ENCODE measurements around the gene DLX6. TPM values are rescaled to one million over a fixed set of nuclear protein-coding genes. Genes with fewer than 3 reads are reported as not detected.

Gene DLX6
- total RNA-seq, 2 experiments from 2014 or later, result not detected

GRCh38 chr7:96991546-96992191 lies 13.7 kb upstream of the DLX6 start:
- TF ChIP-seq EZH2phosphoT487 (IDR thresholded peaks at IDR 0.05; ENCODE audit: borderline replicate concordance, low read depth, low read length), result no peak
- TF ChIP-seq, protein P1, sequence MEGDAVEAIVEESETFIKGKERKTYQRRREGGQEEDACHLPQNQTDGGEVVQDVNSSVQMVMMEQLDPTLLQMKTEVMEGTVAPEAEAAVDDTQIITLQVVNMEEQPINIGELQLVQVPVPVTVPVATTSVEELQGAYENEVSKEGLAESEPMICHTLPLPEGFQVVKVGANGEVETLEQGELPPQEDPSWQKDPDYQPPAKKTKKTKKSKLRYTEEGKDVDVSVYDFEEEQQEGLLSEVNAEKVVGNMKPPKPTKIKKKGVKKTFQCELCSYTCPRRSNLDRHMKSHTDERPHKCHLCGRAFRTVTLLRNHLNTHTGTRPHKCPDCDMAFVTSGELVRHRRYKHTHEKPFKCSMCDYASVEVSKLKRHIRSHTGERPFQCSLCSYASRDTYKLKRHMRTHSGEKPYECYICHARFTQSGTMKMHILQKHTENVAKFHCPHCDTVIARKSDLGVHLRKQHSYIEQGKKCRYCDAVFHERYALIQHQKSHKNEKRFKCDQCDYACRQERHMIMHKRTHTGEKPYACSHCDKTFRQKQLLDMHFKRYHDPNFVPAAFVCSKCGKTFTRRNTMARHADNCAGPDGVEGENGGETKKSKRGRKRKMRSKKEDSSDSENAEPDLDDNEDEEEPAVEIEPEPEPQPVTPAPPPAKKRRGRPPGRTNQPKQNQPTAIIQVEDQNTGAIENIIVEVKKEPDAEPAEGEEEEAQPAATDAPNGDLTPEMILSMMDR (conservative IDR thresholded peaks at IDR 0.05; ENCODE audit: low read length), result no peak
- ChIA-PET POLR2A (interaction anchor here (0.7 kb wide), 3 partner anchors 54 to 1178 kb away, joined by 3 to 8 read pairs (median 4); no protein-coding TSS in a partner anchor), CTCF (ENCODE audit: unreplicated experiment) (no interaction called here)
- Histone ChIP-seq H3K9me2 (ENCODE audit: insufficient read depth, low read length) (no peaks in the 10 kb centered on the region), H4K20me1 (ENCODE audit: insufficient read depth, low read length) (no peaks in the 10 kb centered on the region), H3K4me3 (ENCODE audit: low read depth, low read length, poor library complexity, severe bottlenecking) (no peak overlapping the region), H2AFZ (ENCODE audit: low read length) (no peak overlapping the region), H3K27ac (ENCODE audit: low read depth, low read length, poor library complexity, severe bottlenecking) (no peak overlapping the region), H3K36me3 (ENCODE audit: insufficient read depth, low read length) (no peaks in the 10 kb centered on the region), H3K4me1 (ENCODE audit: insufficient read depth, low read length, poor library complexity, severe bottlenecking) (no peaks in the 10 kb centered on the region), H3K4me2 (ENCODE audit: low read length) (no peak overlapping the region), H3K79me2 (ENCODE audit: insufficient read depth, low read depth, low read length) (no peaks in the 10 kb centered on the region), H3K9me3 (ENCODE audit: low read length) (no peaks in the 10 kb centered on the region)
- no peak for DNase-seq (ENCODE audit: low spot score)
- BruUV-seq (replicated peaks), result no TSS peak
- intact Hi-C loops (cut with micrococcal nuclease; ENCODE audit: unreplicated experiment), result no loop called here

DNA sequence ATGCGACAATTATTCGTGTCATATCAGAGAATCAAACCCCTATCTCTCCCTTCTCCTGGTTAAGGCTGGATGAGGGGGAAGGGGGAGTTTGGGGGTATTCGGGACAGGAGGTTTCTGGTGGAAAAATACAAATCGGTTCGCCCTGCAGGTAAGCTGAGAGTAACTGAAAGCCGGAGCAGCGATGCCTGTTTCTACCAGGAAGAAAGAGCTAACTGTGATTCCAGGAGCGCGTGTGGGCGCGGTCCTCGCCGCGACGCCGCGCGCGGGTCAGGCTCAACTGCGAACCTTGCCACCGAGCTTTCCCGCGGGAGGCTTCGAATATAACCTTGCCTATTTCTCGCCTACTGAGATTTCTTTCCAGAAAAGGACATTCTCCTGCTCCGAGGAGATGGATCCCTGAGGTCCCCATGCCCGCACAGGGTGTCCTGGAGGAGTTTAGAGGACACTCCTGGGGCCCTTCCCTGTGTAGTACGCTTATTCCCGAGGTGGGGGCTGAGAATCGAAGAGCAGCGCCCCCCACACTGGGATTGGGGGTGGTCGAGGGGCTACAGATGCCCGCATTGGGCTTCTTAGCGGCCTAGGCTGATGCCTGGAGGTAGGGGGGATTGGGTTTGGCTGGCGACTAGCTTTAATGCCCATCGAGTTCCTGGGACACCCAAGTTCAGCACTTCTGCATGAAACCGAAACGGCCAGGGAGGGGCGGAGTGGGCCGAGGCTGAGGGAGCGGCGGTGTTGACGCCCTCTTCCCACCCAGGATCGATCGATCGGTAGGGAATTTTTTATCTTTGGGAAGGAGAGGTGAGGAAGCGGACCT lies 13.0 kb upstream of the DLX6 start:
- no peaks in the 10 kb centered on the region for H4K20me1 ChIP-seq (ENCODE audit: insufficient read depth, low read length)
- CTCF ChIA-PET (ENCODE audit: unreplicated experiment), result no interaction called here
- H3K27ac ChIP-seq (ENCODE audit: low read depth, low read length, poor library complexity, severe bottlenecking), result no peak overlapping the region
- no peak overlapping the region for H3K4me3 ChIP-seq (ENCODE audit: low read depth, low read length, poor library complexity, severe bottlenecking)
- H2AFZ ChIP-seq (ENCODE audit: low read length), result no peak overlapping the region
- H3K4me1 ChIP-seq (ENCODE audit: insufficient read depth, low read length, poor library complexity, severe bottlenecking), result no peaks in the 10 kb centered on the region
- intact Hi-C loops (cut with micrococcal nuclease; ENCODE audit: unreplicated experiment), result no loop called here
- no TSS peak for BruUV-seq (replicated peaks)
- H3K79me2 ChIP-seq (ENCODE audit: insufficient read depth, low read depth, low read length), result no peaks in the 10 kb centered on the region
- no peaks in the 10 kb centered on the region for H3K36me3 ChIP-seq (ENCODE audit: insufficient read depth, low read length)
- DNase-seq (ENCODE audit: low spot score), result no peak
- H3K9me2 ChIP-seq (ENCODE audit: insufficient read depth, low read length), result no peaks in the 10 kb centered on the region
- H3K4me2 ChIP-seq (ENCODE audit: low read length), result no peak overlapping the region
- POLR2A ChIA-PET, result interaction anchor here (0.7 kb wide), 1 partner anchor 55 kb away, joined by 8 read pairs; no protein-coding TSS in a partner anchor
- H3K9me3 ChIP-seq (ENCODE audit: low read length), result no peaks in the 10 kb centered on the region
- no peak for TF ChIP-seq EZH2phosphoT487 (IDR thresholded peaks at IDR 0.05; ENCODE audit: borderline replicate concordance, low read depth, low read length)
- TF ChIP-seq, protein P1 (conservative IDR thresholded peaks at IDR 0.05; ENCODE audit: low read length), result no peak
